Measurements from ENCODE around the gene FAM25C. TPM values are rescaled to one million over a fixed set of nuclear protein-coding genes. Genes with fewer than 3 reads are reported as not detected.
"Not testable (repeated sequence)": the region's sequence is repeated elsewhere in the genome, so short reads cannot be mapped to it uniquely, and the experiment has no call there.

The FAM25C gene
- total RNA-seq, 1 experiment from 2014 or later = not detected

DNA sequence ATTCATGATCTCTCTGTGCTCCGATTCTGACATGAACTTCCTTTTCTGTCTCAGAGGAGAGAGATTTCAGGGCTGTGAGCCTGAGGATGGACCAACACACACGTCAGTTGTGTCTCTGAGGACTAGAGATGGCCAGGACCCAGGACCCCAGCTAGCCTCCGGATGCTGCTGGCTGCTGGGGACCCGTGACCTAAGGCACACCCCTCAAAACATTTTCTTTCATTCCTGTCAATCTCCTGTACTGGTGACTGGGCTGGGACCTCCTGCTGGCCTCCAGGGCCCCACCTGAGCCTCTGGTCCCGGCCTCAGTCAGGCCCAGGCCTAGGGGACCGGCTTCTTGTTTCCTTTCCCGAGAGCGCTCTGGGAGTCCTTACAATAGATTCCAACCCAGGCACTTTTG, 42.4 kb downstream of the FAM25C start:
- DNase-seq (ENCODE audit: low read depth) = not testable (repeated sequence)

DNA sequence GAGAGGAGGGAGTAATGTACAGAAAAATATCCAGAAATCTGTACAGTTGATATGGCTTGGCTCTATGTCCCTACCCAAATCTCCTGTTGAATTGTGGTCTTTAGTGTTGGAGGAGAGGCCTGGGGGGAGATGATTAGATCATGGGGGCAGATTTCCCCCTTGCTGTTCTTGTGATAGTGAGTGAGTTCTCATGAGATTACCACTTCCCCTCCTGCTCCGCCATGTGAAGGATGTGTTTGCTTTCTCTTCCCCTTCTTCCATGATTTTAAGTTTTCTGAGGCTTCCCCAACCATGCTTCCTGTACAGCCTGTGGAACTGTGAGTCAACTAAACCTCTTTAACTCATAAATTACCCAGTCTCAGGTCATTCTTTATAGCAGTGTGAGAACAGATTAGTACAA, 52.2 kb downstream of the FAM25C start:
- not testable (repeated sequence) for DNase-seq (ENCODE audit: low read depth)

Other genes starting within 250 kb of the FAM25C start
- 0.09 TPM in 1 of 2 replicates, not detected in the other for gene SYT15B, start 236.2 kb downstream of the FAM25C start, total RNA-seq (2014; rRNA removed; shearing (Covaris generic))
- gene NPY4R2, start 81.1 kb downstream of the FAM25C start, total RNA-seq (2014; rRNA removed; shearing (Covaris generic)) = not detected in 2 replicates

Measured in Daoy (cell line).